ENCODE data around the gene NCKAP5L.
"Not testable (repeated sequence)": the region's sequence is repeated elsewhere in the genome, so short reads cannot be mapped to it uniquely, and the experiment has no call there.

The NCKAP5L gene, protein sequence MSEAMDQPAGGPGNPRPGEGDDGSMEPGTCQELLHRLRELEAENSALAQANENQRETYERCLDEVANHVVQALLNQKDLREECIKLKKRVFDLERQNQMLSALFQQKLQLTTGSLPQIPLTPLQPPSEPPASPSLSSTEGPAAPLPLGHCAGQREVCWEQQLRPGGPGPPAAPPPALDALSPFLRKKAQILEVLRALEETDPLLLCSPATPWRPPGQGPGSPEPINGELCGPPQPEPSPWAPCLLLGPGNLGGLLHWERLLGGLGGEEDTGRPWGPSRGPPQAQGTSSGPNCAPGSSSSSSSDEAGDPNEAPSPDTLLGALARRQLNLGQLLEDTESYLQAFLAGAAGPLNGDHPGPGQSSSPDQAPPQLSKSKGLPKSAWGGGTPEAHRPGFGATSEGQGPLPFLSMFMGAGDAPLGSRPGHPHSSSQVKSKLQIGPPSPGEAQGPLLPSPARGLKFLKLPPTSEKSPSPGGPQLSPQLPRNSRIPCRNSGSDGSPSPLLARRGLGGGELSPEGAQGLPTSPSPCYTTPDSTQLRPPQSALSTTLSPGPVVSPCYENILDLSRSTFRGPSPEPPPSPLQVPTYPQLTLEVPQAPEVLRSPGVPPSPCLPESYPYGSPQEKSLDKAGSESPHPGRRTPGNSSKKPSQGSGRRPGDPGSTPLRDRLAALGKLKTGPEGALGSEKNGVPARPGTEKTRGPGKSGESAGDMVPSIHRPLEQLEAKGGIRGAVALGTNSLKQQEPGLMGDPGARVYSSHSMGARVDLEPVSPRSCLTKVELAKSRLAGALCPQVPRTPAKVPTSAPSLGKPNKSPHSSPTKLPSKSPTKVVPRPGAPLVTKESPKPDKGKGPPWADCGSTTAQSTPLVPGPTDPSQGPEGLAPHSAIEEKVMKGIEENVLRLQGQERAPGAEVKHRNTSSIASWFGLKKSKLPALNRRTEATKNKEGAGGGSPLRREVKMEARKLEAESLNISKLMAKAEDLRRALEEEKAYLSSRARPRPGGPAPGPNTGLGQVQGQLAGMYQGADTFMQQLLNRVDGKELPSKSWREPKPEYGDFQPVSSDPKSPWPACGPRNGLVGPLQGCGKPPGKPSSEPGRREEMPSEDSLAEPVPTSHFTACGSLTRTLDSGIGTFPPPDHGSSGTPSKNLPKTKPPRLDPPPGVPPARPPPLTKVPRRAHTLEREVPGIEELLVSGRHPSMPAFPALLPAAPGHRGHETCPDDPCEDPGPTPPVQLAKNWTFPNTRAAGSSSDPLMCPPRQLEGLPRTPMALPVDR (N-terminal part only)

DNA sequence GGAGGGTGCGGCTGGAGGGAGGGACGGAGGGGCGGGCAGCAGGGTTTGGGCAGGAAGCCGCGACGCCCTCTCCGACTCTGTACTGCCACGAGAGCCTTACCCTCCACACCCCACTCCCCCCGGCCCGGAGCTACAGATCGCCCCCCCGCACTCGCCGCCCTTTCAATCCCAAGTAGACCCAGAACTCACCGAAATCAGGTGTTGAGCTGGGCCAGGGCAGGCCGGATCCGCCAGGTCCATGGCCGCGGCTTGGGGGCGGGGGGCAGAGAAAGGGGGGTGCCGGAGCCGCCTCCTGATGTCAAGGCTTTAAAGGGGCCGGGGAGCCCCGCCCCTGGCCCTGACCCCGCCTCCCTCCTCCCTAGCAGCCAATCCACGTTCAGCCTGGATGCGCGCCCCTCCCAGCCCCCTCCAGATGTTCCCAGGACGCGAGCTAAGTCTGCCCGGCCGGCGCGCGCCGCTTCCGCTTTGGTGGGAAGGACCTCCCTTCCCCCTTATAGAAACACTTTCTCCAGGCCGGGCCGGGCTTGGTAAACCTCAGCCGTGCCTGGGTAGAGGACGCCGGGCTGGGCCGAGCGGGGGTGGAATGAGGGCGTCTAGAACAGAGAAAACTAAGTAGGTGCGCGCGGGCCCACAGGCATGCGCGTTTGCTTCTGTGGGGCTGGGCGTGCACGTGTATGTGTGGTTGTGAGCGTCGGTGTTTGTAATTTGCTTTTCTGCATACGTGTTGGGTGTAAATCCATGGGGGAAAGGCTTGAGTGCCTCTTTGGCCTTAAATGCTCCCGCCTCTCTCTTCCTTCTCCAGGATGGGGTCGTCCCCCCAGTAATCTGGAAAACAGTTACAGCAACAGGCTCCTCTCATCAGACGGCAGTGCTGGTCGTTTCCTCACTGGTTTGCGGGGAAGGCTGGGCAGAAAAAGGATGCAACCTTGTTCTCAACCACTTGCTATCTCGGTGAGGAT, at the start of gene NCKAP5L:
TSS of gene NCKAP5L (minus strand) at position 281 of the 959 bp plus-strand sequence. CDS start 24,369 bp downstream, outside the sequence.
- peak; percentile 95 for DNase-seq (ENCODE audit: low spot score)

DNA sequence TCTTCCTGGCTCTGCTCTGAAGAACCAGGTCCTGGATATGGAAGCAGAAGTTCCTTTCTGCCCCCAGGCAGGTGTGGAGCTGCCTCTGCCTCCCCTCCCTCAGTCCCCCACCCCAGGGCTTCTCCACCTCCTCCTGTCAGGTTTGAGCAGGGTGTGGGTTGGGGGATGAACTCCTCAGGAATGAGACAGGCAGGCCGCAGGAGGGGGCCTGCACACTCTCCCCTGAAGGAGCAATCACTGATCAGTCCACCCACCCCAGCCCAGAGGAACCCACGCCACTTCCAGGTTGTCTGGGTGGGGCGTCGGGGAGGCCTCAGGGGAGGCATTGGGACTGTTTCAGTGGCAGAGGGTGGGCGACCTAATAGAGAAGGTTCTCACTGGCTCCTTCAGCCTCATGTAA, 48.9 kb upstream of the NCKAP5L start:
- no peak for DNase-seq (ENCODE audit: low spot score)

DNA sequence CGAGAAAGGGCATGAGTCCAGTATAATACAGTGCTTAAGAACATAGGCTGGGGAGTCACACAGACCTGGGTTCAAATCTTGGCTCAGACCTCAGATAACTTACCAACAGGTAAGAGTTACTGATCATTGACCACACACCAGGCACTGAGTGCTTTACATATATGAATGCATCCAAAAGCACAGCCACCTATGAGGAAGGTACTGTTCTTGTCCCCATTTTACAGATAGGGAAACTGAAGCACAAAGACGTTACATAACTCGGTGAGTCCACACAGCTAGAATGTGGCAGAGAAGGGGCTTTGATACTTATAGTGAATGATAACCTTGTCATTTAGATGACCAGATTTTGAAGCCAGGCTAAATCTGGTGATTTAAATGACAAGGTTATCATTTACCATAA, 47.9 kb upstream of the NCKAP5L start:
- no peak for DNase-seq (ENCODE audit: low spot score)

DNA sequence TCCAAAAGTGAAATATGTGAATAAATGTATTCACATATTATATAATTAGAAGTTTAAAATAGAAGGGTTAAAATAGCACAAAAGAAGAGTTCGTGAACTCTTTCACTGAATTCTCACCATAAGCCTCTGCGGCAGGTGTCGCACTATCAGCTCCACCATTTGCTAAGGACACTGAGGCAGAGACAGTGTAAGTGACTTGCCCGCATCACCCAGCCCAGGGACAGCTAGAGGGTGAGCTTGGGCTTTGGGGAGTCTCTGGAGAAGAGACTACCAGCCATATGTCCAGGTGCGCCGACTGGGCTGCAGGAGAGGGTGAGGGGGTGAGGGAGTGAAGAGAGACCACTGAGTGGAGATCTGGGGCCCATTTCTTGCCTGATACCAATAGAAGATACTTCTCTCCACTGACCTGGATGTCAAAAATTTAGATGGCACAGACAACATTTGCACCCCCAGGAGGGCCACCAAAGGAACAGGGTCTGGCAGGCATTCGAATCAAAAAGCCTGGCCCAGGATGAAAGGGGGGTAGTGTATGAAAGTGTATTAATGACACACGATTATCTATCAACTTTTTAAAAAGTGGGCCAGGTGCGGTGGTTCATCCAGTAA, 47.0 kb upstream of the NCKAP5L start:
- DNase-seq (ENCODE audit: low spot score): no peak

DNA sequence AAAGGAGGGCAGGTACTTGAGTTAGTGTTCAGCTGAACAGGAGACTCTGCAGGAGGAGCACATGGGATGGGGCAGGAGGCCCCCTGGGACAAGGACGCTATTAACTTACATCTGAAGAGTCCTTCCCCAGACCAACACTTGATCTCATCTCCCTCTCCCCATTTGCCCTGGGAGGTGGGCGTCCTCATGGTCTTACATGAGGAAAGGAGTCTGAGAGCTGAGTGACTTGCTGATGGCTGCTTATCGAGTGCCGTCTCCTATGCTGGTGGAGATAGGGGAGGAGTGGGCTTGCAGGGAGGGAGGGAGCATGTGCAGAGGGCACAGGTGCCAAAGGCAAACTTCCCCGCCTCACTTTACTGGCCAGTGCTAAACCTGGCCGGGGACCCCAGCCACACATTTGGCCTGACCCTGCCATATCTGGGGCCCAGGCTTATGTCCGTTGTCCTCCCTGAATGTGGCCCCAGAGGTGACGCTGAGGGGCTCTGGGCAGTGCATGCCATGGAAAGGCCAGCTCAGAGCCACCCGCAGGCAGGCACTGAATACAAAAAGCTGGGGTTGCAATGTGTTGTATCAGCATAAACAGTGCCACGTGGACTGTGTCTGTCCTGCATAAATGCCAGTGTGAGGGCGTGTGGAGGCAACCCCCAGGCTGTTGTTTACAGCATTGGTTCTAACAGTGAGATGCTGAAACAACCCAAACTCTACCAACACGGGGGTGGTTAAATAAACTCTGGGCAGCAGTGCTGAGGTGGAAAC, 46.1 kb upstream of the NCKAP5L start:
- peak; percentile 82 for DNase-seq (ENCODE audit: low spot score)

DNA sequence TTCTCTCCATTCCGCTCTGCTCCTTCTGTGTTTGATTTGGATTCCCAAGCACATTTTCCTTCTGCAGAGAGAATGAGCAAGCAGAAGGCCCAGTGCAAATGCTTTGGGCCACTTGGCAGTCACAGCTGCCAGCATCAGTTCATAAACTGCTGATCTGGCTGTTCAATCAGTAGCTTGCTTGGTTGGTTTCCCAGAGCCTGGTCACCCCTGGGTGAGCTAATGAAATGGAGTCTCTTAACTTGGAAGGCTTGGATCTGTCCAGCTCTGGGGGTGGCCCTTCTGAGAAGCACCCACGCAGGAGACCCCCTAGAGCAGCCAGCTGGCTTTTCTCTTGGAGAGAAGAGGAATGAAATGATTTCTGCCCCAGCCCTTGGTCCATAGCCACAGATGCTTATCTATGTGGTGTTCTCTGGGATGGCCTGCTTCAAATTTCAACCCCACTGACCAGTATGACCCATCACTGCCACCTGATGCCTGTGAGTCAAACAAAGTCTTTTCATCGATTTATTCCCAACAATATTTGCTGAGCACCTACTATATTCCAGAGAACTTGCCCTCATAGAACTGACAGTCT, 45.2 kb upstream of the NCKAP5L start:
- peak; percentile 62 for DNase-seq (ENCODE audit: low spot score)

DNA sequence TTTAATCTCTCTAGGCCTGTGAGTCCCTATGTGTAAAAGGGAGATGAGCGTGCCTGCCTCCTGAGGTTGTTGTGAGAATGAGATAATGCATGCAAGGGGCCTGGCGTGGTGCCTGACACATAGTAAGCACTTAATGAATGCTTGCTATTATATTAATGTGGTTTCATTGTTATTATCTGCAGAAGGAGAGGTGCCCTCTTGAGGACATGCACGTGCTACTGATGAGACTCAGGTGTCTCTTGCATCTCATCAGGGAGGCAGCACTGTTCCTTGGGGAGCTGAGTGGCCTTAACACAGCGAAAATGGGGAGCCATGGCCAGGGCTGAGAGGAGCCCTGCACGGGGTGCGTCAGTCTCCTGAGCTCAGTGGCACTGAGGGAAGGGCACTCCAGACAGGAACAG, 44.6 kb upstream of the NCKAP5L start:
- peak; percentile 73 for DNase-seq (ENCODE audit: low spot score)

DNA sequence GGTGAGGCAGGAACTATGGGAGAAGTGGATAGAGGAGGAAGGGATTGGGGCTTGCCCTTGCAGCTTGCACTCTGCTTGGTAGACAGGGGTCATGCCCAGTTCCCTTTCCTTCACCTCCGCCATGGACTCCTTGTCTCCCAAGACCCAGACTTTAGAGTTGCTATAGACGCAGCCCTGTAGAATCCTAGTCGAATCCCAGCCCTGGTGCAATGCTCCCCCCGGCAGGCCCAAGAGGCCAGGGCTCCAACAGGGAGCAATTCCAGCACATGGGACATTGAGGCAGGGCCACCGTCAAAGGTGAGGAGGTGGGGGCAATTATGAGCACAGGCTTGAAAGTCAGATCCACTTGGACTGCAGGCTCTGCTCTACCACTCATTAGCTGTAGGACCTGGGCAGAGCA, 44.2 kb upstream of the NCKAP5L start:
- DNase-seq (ENCODE audit: low spot score): no peak

DNA sequence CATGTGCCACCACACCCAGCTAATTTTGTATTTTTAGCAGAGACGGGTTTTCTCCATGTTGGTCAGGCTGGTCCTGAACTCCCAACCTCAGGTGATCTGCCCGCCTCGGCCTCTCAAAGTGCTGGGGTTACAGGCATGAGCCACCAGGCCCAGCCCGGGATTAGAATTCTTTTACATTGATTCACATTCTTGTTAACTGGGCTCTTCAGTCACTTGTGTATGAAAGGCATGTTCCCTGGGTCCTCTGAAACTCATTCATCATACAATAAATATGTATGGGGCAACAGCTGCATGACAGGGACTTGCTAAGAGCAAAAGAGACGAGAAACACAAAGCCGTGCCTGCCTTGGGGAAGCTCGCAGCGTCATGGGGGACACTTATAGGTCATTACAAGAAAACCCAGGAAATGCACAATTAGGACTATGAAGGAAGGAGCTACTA, 43.6 kb upstream of the NCKAP5L start:
- not testable (repeated sequence) for DNase-seq (ENCODE audit: low spot score)

DNA sequence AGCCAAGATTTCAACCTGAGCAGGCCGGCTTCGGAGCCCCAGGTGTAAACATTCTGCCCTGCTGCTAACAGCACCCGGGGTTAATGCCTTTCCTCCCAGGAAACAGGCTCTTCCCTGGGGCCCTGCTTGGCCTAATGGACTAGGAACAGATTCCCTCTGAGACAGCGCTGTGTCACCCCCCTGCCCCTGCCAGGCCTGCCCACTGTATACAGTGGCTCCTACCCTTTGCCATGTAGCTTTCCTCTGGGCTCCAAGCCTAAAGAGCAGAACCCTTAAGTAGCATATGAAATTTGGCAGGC, 43.0 kb upstream of the NCKAP5L start:
- DNase-seq (ENCODE audit: low spot score): no peak

DNA sequence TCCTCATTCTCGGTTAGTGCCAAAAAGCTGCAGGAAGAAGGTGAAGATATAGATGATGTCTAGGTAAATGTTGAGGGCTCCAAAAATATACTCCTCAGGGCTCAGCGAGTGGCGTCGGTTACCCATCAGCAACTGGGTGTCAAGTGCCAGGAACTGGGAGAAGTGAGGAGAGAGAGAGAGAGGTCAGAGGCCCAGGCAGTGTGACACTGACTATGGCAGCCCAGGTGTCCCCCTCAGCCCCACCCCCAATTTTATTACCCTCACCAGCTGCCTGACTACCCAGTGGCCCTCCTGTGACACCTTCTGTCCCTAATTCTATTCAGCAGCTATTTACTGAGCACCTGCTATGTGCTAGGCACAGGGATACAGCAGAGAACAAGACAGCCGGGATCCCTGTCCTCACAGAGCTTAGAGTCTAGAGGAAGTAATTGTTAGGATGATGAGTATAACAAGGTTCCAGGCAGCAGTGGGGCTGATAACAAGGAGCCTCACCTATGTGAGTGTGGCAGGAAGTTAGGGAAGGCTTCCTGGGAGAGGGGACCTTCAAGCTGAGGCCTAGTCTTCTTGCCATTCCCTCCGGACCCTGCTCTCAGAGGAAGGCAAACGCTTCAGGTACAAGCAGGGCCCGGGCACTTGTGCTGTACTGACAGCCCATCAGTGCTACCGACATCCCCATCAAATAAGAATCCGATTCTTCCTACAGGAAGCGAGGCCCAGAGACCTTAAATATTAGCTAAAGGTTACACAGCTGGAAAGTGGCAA, 42.5 kb upstream of the NCKAP5L start:
- no peak for DNase-seq (ENCODE audit: low spot score)

DNA sequence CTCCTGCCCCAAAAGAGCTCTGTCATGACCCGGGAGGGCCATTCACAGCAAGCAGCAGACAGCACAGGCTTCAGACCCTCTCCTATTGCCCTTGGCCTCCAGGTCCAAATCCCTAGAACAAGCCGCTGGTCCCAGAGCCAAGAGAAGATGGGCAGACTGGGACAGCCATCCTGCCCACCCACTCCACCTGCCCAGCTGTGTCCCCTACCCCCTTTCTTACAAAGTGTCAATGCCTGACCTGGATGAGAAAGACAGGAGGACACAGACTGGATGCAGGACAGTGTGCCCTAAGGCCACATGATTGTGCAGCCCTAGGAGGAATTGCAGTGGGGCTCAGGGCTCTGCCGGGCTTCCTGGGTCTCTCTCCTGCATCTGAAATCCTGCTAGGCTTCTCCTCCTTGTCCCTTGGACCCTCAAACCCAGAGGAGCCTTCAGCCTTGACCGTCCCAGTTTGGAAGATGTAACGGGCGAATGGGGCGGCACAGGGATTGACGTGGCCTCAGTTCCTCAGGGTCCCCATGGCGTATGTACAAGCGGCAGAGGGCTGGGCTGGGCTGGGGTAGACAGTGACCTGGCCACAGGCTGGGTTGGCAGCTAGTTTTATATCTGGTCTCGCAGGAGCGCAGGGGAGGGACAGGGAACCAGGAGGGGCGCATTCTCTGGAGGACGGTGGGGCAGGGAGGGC, 41.7 kb upstream of the NCKAP5L start:
- DNase-seq (ENCODE audit: low spot score): no peak

DNA sequence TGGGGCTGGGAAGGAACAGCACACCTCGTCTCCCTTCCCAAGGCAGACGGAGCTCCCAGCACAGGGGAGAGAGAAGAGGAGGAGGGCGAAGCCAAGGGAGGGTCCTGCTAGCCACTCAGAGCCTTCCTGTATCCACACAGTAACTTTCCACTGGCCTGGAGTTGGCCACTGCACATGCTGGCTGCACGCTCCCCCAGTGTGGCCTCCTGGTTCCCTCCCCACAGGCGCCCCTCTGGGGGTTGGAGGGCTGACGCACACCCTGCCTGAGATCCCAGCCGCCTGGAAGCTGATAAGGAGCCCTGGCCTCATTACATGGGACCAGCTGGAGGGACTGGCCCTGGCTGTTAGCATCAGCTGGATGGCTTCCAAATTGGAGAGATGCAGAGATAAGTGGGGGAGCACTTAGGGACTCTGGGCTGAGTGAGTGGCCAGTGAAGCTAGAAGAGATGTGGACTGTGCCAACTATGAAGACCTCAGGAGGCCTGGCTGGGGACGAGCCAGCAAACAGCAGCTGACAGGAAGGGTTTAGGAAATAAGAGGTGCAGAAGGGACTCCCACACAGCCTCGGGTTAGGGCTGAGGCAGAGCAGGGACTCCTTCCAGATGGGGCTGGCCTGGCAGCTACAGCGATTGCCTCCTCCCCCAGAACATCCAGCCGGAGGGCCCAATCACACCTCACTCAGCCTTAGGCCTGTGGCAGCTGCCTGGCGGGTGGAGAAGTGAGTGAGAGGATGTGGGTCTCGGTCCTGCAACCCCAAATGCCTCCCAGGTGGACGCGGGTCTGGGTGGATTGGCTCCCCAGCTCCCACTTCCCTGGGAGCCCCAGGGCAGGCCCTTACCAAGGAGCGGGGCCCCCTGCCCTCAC, 41.0 kb upstream of the NCKAP5L start:
- DNase-seq (ENCODE audit: low spot score): peak; percentile 78

DNA sequence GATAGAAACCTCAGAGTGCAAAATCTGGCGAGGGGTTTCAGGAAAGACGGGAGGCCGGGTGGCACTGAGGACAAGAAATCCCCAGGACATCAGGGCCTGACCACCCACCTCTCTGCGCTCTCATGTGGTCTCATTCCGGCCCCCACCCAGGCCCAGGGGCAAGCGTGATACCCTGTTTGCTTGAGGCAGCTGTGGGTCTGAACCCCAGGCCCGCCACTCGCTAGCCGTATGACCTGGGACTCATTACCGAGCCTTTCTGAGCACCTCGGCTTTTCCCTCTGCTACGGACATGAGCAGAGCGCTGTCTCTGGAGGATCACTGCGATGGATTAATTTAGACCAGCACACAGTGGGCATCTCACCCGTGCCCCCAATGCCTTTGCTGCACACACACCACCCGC, 40.2 kb upstream of the NCKAP5L start:
- DNase-seq (ENCODE audit: low spot score): no peak

DNA sequence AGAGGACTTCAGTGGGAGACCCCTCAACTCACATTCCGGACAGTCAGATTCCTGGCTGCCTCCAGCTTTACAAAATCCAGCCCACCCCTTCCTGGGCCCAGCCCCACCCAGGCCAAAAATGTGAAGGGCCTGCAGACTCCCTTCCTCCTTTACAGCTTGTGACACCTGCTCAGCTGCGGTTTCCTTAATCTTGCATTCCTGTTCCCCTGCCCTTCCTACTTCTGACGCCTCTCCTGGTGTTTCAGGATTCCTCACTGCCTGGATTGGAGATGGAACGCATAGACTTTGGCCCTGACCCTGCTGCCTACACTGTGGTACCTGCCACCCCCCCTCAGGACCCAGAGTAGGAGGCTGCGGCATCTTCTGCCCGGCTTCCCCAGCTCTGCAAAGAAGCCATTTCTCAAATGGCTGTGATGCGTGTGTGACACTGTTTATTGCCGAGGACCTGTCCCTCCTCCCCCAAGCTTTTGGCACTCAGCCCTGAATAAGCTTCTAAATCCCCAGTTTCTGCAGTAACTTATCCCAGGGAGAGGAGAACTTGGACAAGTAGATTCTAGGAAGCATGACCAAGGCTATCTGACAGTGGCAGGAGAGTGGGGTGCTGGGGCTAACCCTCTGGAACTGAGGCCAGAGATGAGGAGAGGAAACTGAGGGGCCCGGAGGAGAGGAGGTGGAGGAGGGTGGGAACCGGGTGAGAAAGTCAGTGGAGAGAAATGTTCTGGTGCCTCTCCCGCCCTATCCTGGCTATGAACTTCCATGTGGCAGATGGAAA, 39.5 kb upstream of the NCKAP5L start:
- DNase-seq (ENCODE audit: low spot score): no peak

DNA sequence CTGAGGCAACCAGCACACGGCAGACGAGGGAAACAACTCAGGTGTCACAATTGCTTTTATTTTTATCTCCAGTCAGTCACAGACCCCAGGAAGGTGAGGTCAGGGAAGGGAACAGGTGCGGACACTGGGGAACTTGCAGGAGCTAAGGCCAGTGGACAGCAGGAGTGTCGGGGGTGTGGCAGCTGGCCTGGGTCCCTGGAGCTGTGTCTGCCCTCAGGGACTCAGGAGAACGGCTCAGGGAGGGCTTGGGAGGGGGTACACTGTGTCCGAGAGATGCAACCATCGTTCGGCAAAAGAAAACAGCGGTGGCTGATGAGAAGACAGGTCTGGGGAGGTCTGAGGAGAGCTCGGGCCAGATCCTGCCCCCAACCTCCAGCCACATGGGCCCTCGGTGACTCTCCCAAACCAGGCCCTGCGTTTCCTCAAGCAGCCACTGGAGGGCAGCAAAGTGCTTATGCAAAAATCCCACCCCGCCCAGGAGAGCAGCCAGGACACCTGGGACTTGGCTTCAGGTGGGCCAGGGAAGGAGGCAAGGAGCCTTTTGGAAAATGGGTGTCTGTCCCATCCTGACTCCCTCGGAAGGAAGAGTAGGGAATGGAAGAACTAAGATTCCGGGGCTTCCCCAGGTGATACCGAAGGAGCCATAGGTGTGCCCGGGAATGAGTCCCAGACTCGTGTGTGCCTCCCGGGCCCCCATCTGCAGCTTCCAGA, 38.8 kb upstream of the NCKAP5L start:
- peak; percentile 61 for DNase-seq (ENCODE audit: low spot score)
